ENCODE measurements around the gene VSIG10L2.

VSIG10L2 gene

DNA sequence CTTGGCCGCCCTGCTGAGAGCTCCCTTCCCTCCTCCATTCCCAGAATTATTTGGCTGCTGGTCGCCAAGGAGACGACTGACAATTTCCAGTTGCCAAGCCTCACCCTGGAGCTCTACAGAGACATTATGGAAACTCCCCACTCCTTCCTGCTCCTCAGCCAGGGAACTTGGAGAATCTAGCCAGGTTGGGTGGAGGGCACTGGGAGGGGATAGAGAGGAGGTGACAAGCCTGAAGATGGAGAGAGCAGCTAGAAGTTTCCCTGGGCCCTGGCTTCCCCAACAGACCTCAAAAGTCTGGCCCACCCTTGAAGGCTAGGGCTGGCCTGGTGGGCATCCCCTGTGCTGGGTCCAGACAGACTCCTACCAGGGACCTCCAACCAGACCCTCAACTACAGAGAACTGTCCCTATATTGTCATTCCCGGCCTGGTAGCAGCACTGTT, 6.7 kb upstream of the VSIG10L2 start:
- no peaks in the 10 kb centered on the region for H3K36me3 ChIP-seq (ENCODE audit: insufficient read depth)
- H3K4me3 ChIP-seq (IDR thresholded peaks at IDR 0.05; ENCODE audit: insufficient read depth, low read depth, low read length) = no peak overlapping the region
- no peaks in the 10 kb centered on the region for H4K20me1 ChIP-seq (ENCODE audit: insufficient read depth)
- no peaks in the 10 kb centered on the region for H3K79me2 ChIP-seq (ENCODE audit: insufficient read depth, low read depth)
- H3K4me1 ChIP-seq (ENCODE audit: low read depth, poor library complexity, severe bottlenecking) = peaks cover 5% of the 10 kb centered on the region
- H3K27ac ChIP-seq = no peak overlapping the region
- TF ChIP-seq, protein P1, sequence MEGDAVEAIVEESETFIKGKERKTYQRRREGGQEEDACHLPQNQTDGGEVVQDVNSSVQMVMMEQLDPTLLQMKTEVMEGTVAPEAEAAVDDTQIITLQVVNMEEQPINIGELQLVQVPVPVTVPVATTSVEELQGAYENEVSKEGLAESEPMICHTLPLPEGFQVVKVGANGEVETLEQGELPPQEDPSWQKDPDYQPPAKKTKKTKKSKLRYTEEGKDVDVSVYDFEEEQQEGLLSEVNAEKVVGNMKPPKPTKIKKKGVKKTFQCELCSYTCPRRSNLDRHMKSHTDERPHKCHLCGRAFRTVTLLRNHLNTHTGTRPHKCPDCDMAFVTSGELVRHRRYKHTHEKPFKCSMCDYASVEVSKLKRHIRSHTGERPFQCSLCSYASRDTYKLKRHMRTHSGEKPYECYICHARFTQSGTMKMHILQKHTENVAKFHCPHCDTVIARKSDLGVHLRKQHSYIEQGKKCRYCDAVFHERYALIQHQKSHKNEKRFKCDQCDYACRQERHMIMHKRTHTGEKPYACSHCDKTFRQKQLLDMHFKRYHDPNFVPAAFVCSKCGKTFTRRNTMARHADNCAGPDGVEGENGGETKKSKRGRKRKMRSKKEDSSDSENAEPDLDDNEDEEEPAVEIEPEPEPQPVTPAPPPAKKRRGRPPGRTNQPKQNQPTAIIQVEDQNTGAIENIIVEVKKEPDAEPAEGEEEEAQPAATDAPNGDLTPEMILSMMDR (conservative IDR thresholded peaks at IDR 0.05; ENCODE audit: low read depth, low read length) = no peak
- no peak overlapping the region for H2AFZ ChIP-seq (ENCODE audit: low read depth)
- no peak overlapping the region for H3K4me2 ChIP-seq
- H3K9ac ChIP-seq = no peak overlapping the region
- H3K27me3 ChIP-seq (ENCODE audit: insufficient read depth, low read depth) = no peaks in the 10 kb centered on the region

DNA sequence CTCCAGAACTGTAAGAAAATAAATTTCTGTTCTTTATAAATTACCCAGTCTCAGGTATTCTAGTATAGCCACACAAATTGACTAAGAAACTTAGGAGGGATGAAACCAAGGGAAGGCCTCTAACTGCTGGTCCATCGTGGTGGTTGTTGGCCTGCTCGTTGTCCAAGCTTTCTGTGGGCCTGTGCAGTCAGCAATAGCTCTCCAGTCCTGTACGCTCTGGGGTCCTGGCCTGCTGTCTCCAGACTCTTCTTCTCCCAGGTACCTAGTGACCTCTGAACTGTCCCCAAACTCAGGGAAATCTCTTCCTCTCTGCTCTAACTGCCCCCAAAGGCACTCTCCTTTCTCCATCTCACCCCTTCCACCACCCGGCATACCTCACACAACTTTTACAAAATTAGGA, 5.7 kb upstream of the VSIG10L2 start:
- TF ChIP-seq, protein P1 (conservative IDR thresholded peaks at IDR 0.05; ENCODE audit: low read depth, low read length) = no peak
- Histone ChIP-seq H3K4me1 (ENCODE audit: low read depth, poor library complexity, severe bottlenecking) (peaks cover 5% of the 10 kb centered on the region), H4K20me1 (ENCODE audit: insufficient read depth) (no peaks in the 10 kb centered on the region), H3K4me3 (IDR thresholded peaks at IDR 0.05; ENCODE audit: insufficient read depth, low read depth, low read length) (no peak overlapping the region), H3K4me2 (no peak overlapping the region), H2AFZ (ENCODE audit: low read depth) (no peak overlapping the region), H3K79me2 (ENCODE audit: insufficient read depth, low read depth) (no peaks in the 10 kb centered on the region), H3K27me3 (ENCODE audit: insufficient read depth, low read depth) (no peaks in the 10 kb centered on the region), H3K9ac (no peak overlapping the region), H3K36me3 (ENCODE audit: insufficient read depth) (no peaks in the 10 kb centered on the region), H3K27ac (no peak overlapping the region)

DNA sequence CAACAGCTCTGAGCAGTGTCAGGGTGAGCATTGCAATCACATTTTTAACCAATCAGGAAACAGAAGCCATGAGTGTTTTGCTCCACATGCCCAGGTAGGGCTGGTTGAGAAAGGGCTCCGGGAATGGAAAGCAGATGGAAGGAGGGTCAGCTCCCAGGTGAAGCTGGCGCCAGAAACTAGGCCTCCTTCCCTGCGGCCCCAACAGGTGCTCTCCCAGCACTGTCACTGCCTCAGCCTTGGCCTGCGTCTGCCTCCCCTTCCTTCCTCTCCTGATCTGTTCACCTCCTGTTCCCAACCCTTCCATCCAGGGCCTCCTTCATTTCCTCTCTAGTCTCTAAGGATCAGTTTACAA, 4.6 kb upstream of the VSIG10L2 start:
- peaks cover 5% of the 10 kb centered on the region for H3K4me1 ChIP-seq (ENCODE audit: low read depth, poor library complexity, severe bottlenecking)
- H3K27me3 ChIP-seq (ENCODE audit: insufficient read depth, low read depth) = no peaks in the 10 kb centered on the region
- no peaks in the 10 kb centered on the region for H3K79me2 ChIP-seq (ENCODE audit: insufficient read depth, low read depth)
- TF ChIP-seq, protein P1 (conservative IDR thresholded peaks at IDR 0.05; ENCODE audit: low read depth, low read length) = no peak
- no peaks in the 10 kb centered on the region for H3K36me3 ChIP-seq (ENCODE audit: insufficient read depth)
- no peak overlapping the region for H3K4me3 ChIP-seq (IDR thresholded peaks at IDR 0.05; ENCODE audit: insufficient read depth, low read depth, low read length)
- no peak overlapping the region for H3K4me2 ChIP-seq
- no peaks in the 10 kb centered on the region for H4K20me1 ChIP-seq (ENCODE audit: insufficient read depth)
- no peak overlapping the region for H3K9ac ChIP-seq
- no peak overlapping the region for H3K27ac ChIP-seq
- peak overlapping the region; percentile 48; the same call in 1 of the 2 replicates for H2AFZ ChIP-seq (ENCODE audit: low read depth)

DNA sequence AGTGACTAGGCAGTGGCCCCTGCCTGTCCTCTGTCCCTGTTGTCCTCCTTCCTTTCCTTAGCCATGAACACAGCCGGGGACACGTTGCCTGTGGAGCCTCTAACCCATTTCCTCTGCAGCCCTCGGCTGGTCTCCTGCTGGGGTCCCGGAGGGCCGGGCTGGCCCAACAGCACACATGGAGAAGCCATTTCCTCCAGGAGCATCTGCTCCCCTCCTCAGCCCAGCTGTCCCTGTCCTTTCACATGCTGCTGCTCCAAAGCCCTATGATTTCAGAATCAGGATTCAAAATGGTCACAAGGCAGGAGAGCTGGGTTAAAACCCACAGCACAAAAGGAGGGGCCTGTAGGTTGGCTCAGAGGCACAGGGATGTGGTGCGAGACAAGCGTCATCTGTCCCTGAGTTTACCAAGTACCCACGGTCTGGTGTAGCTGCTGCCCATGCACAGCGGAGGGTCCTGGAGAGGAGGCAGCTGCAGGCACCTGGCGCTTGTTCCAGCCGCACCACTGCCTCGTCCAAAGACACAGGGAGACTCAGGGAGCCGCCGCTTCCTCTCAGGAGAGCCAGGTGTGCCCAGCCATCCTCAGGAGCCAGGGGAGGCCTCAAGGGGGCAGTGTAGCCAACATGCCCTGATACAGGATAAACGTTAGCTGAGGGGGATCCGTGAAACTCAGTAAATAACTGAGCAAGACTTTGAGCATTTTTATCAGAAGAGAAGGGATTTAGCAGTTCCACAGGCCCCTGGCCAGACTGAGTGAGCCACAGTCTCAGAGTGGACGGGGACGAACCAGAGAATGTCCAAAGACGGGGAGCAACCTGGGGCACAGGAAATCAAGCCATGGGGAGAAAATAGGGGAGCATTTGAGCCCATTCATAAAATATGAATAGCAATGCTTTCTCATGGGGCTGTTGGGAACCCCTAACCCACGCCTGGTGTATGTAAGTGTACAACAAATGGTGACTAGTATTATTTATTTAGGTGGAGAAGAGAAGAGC, 3.9 kb upstream of the VSIG10L2 start:
- no peaks in the 10 kb centered on the region for H3K79me2 ChIP-seq (ENCODE audit: insufficient read depth, low read depth)
- TF ChIP-seq, protein P1 (conservative IDR thresholded peaks at IDR 0.05; ENCODE audit: low read depth, low read length) = peak; percentile 66
- H3K4me3 ChIP-seq (IDR thresholded peaks at IDR 0.05; ENCODE audit: insufficient read depth, low read depth, low read length) = no peak overlapping the region
- H2AFZ ChIP-seq (ENCODE audit: low read depth) = peak overlapping the region; percentile 48
- H4K20me1 ChIP-seq (ENCODE audit: insufficient read depth) = no peaks in the 10 kb centered on the region
- no peak overlapping the region for H3K4me2 ChIP-seq
- H3K27ac ChIP-seq = no peak overlapping the region
- H3K9ac ChIP-seq = no peak overlapping the region
- H3K36me3 ChIP-seq (ENCODE audit: insufficient read depth) = no peaks in the 10 kb centered on the region
- peaks cover 5% of the 10 kb centered on the region for H3K4me1 ChIP-seq (ENCODE audit: low read depth, poor library complexity, severe bottlenecking)
- H3K27me3 ChIP-seq (ENCODE audit: insufficient read depth, low read depth) = no peaks in the 10 kb centered on the region
